ENCODE data around the gene SH3GL1.
A peak's percentile ranks its signal among the peaks of the same experiment; 100 is the strongest.

The SH3GL1 gene

GRCh38 chr19:4400135-4400936 lies at the start of gene SH3GL1:
Gene SH3GL1 (minus strand): TSS chr19:4400547. CDS start chr19:4400368, 179 bp downstream.
- DNase-seq (ENCODE audit: low spot score), result peak; percentile 90

DNA sequence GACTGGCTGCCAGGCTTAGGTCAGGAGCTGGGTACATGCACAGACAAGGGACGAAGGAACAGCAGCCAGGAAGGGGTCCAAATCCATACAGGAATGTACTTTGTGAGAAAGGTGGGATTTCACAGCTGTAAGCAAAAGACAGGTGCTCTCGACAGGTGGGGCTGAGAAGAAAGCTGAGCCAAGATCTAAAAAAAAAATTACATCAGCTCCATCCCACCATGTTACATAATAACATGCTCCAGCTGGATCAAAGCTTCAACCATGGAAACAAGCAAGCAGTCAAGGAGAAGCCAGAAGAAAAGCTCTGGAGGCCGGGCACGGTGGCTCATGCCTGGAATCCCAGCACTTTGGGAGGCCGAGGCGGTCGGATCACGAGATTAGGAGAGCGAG lies 49.3 kb upstream of the SH3GL1 start:
- DNase-seq (ENCODE audit: low spot score), result no peak

DNA sequence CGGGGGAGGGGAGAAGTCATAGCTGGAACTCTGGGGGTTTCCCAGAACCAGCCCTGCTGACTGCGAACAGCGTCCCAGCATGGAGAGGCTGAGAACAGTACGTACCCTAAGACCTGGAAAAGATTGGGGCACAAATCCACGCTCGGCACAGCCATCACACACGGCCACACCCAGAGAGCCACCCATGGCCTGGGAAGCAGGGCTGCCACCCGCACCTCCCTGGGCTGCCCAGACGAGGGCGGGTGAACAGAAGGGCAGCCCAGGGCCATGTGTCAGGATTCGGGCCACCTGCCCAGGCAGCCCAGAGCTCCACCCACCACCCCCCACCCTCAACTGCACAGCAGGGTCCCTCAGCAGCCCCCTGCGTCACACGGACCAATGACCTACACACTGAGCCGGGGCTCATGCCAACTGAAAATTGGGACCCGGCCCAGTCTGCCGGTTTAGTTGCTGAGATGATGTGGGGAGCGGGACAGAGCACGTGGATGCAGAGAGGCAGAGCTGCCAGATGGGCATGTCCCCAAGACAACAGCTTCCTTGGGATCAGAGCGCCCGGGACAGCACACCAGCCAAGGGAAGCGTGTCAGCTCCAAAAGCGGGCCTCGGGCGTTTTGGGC lies 48.8 kb upstream of the SH3GL1 start:
- peak; percentile 71 for DNase-seq (ENCODE audit: low spot score)

GRCh38 chr19:4448147-4448985 lies 48.0 kb upstream of the SH3GL1 start:
- no peak for DNase-seq (ENCODE audit: low spot score)

DNA sequence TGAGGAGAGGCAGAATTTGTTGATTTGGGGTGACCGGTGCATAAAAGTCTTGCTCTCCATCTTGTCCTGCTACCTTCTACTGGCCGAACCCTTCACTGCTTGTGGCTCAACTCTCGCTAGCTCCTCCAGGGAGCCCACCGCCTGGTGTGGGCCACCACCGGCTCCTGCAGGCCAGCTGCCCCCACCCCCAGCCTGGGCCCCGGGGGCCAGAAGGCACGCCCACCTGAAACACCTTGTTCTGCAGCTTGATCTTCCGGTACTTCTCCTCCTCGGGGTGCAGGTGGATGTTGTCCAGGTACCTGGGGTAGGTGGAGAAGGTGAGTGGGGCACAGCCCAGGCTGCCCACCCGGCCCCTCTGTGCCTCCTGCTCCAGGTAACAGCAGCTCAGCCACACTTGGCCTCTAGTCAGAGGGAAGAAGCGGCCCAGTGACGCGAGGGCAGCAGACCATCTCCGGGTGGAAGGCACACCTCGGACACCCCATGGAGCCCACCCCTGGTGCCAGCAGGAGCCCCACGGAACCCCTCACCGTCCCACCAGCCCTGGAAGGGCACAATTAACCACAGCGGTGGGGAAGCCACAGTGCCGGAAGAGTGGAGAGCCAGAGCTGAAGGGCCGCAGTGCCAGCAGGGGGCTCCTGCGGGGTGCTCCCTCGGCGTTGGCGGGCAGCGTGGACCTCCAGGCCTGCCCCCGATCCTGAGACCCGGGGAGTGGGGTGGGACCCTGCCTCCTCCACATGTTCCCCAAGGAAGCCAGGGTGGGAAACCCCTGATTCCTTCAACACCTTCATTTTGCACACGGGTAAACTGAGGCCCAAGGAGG lies 47.2 kb upstream of the SH3GL1 start:
- DNase-seq (ENCODE audit: low spot score), result no peak

GRCh38 chr19:4446704-4447200 lies 46.4 kb upstream of the SH3GL1 start:
- no peak for DNase-seq (ENCODE audit: low spot score)

DNA sequence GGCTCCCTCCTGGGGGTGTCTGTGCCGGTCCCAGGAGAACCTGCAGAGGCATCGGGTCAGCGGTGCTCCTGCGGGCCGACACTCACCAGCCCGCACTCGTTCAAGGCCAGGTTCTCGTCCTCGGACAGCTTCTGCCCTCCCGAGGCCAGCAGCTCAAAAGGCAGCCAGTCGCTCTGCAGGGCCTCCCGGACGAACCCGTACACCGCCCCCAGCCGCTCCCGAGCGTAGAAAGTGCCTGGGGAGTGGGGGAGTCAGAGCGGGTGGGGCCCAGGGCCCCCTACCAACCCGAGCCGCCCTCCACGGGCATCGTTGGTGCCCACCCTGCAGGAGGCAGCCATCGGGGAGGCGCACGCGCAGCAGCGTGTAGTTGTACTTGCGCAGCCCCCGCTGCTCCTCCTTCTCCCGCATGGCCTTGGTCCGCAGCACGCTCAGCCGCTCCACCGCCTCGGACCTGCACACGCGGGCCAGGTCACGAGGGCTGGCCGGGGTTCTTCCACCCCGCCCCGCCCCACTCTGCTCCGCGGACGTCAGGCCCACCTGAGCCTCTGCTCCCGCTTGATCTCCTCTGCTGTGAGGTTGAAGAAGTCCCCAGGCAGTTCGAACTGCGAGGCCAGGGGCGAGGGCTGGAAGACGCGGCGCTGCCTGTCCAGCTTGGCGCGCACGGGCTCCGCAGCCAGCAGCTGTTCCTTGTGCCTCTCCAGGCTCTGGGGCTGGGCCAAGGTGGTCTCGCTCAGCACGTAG lies 45.8 kb upstream of the SH3GL1 start:
- DNase-seq (ENCODE audit: low spot score), result no peak

DNA sequence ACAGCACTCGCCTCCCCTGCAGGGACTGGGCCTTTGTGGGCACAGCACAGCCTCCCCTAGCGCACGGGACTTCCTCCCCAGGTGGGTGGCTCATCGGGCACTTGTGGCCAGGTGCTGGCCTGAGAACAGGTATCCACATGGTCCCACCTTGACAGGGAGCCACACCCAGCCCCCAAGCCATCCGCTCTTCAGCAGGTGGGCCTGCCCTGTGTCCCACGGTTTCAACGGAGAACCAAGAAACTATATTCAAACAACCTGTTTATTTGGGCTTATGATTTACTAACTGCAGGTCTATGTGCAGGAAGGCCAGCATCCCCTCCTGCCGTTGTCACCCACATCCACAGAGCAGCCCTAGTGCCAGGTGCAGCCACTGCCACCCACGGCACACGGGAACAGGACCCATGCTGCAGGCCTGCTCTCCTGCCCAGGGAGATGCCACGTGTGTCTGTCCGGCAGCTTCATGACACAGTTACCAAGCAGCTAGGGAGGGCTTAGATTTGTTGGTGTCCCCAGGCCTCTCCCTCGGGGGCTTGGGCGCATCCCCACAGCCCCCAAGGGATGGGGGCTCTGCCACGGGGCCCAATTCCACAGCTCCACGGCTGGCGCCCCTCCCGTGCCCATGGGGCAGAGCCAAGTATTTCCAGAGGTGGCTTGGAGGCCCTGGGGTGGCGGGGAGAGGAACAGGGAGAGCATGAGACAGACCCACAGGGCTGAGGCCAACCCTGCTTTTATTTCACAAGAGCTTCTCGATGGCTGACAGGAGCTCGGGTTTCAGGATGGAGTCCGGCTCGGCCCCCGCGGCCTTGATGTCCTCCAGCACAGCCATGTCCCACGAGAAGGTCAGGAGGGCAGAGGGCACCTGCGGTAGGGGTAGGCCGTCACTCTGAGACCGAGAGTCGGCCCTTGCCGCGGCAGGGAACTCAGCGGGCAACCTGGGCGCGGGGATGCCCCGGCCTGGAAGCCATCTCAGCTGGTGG lies 44.7 kb upstream of the SH3GL1 start:
- no peak for DNase-seq (ENCODE audit: low spot score)

DNA sequence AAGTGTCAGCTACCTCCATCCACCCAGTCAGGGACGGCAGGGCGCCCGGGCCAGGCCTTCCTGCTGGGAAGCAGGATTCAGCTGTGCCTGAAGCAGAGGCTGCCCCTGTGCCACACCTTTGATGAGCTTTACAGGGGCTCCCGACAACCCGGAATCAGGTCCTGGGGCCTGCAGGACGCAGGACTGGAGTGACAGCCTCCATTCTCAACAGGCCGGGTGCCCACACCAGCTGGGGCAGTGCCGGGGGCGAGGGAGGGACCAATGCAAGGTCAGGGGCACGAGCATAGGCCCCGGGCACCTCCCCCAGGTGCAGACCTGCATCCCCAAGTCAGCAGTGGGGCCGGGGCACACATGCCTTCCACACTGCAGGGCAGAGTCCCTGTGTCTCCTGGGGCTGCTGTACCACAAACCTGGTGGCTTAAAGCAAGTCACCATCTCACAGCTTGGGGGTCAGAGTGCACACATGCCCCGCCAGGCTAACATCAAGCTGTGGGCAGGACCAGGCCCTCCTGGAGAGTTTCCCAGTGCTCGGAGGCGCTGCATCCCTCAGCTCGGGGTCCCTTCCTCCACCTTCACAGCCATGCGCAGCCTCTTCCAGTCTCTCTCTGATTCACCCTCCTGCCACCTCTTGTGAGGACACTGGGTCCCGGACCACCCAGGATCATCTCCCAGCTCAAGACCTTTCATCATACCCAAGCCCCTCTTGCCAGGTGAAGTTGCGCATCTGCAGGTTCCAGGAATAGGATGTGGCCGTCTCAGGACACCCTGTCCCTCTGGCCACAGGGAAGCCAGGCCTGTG lies 43.8 kb upstream of the SH3GL1 start:
- DNase-seq (ENCODE audit: low spot score), result no peak

- DNase-seq (ENCODE audit: low spot score), result no peak
Observed at GRCh38 chr19:4443188-4443587, 42.8 kb upstream of the SH3GL1 start.

- DNase-seq (ENCODE audit: low spot score), result no peak
Observed at GRCh38 chr19:4442819-4443146, 42.4 kb upstream of the SH3GL1 start.

DNA sequence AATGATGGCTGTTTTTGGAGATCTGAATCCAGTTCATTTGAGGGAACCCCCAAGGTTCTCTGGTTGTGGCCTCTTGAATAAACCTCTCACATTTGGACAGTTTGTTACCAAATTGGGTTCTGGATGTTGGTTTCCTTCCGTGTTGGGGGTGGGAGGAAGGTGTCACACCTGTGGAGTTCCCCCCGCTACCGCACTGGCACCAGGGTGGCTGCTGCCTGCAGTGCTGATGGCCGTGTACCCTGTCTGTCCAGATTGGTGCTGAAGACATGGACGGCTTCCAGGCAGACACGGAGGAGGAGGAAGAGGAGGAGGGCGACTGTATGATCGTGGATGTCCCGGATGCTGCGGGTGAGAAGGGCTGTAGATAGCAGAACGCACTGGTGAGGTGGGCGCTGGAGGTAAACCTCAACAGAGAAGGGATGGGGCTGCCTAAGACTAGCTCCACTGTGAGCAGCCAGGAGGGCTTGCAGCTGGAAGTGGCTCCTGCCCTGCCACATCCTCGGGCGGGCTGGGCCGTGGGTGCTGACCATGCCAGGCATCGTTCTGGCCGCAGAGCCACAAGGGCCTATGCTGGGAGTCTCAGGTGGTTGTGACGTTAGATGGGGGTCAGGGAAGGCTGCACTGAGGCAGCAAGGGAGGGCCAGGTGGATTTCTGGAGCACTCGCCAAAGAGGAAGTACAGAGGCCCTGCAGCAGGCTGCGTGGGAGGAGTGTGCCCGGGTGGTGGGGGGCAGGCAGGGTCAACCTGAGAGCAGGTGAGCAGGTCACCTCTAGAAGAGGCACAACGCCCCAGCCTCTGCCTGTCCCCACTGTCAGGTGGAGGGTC lies 41.9 kb upstream of the SH3GL1 start:
- no peak for DNase-seq (ENCODE audit: low spot score)

- no peak for DNase-seq (ENCODE audit: low spot score)
Observed at GRCh38 chr19:4439243-4439642, 38.9 kb upstream of the SH3GL1 start.

GRCh38 chr19:4437103-4437502 lies 36.8 kb upstream of the SH3GL1 start:
- DNase-seq (ENCODE audit: low spot score), result no peak

- no peak for DNase-seq (ENCODE audit: low spot score)
Observed at GRCh38 chr19:4436231-4436630, 35.9 kb upstream of the SH3GL1 start.

- DNase-seq (ENCODE audit: low spot score), result no peak
Observed at GRCh38 chr19:4434391-4434790, 34.0 kb upstream of the SH3GL1 start.

- no peak for DNase-seq (ENCODE audit: low spot score)
Observed at GRCh38 chr19:4432918-4433506, 32.7 kb upstream of the SH3GL1 start.

All from pons (tissue), 1 donor.